Ishikawa (cell line): ENCODE data around the gene CATSPERB.

Experiments
- CEBPB ChIP-seq: IDR thresholded peaks from 2 replicates; pipeline ENCODE4 v1.6.1; 2012
- CREB1 ChIP-seq: IDR thresholded peaks from 2 replicates; pipeline ENCODE4 v1.6.1; 2012; ENCODE audit warnings: low read depth
- EGR1 ChIP-seq: IDR thresholded peaks from 2 replicates; pipeline ENCODE4 v1.6.1; 2012
- EP300 ChIP-seq: IDR thresholded peaks from 2 replicates; pipeline ENCODE4 v1.6.1; 2012; ENCODE audit warnings: borderline replicate concordance
- FOXM1 ChIP-seq: IDR thresholded peaks from 2 replicates; pipeline ENCODE4 v1.6.1; 2012; ENCODE audit warnings: low read depth, borderline replicate concordance
- MAX ChIP-seq: IDR thresholded peaks from 2 replicates; pipeline ENCODE4 v1.6.1; 2012
- NFIC ChIP-seq: IDR thresholded peaks from 2 replicates; pipeline ENCODE4 v1.6.1; 2012
- RAD21 ChIP-seq: IDR thresholded peaks from 2 replicates; pipeline ENCODE4 v1.6.1; 2012; ENCODE audit warnings: low read depth
- TAF1 ChIP-seq: IDR thresholded peaks from 2 replicates; pipeline ENCODE4 v1.6.1; 2012; ENCODE audit warnings: low read depth, mild to moderate bottlenecking
- TCF12 ChIP-seq: IDR thresholded peaks from 2 replicates; pipeline ENCODE4 v1.6.1; 2012; ENCODE audit warnings: low read depth
- TEAD4 ChIP-seq: IDR thresholded peaks from 2 replicates; pipeline ENCODE4 v1.6.1; 2012
- YY1 ChIP-seq: IDR thresholded peaks from 2 replicates; pipeline ENCODE4 v1.6.1; 2012; ENCODE audit warnings: low read depth
- ZBTB7A ChIP-seq: IDR thresholded peaks from 2 replicates; pipeline ENCODE4 v1.6.1; 2012; ENCODE audit warnings: low read depth
- TF ChIP-seq, protein P1 (sequence below): IDR thresholded peaks from 2 replicates; pipeline ENCODE4 v1.6.1; 2012; ENCODE audit warnings: low read depth, mild to moderate bottlenecking
- TF ChIP-seq, protein P2 (sequence below): IDR thresholded peaks from 2 replicates; pipeline ENCODE4 v1.6.1; 2012

Gene CATSPERB

DNA sequence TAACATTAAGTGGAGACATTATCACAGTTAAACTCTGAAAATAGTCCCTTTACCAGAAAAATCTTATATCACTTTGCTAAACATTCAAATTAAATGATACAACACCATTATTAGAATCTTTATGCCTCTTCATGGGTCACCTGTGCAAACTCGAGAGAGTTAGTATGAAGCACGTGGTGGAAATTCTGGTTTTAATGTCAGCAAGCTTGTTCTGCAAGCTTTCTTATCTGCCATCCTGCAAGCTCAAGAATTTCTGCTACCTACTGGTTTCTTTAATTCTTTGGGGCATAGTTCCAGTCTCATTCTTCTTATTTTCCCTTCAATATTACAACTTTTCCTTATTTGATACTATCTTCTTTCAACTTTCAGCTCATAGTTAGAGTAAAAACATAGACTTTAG, 868 bp downstream of the CATSPERB start:
- TF ChIP-seq ZBTB7A (no peak), TCF12 (no peak), CEBPB (no peak), MAX (no peak), FOXM1 (no peak), TEAD4 (no peak), YY1 (no peak), NFIC (no peak), CREB1 (no peak), TAF1 (no peak)
- TF ChIP-seq, protein P1, sequence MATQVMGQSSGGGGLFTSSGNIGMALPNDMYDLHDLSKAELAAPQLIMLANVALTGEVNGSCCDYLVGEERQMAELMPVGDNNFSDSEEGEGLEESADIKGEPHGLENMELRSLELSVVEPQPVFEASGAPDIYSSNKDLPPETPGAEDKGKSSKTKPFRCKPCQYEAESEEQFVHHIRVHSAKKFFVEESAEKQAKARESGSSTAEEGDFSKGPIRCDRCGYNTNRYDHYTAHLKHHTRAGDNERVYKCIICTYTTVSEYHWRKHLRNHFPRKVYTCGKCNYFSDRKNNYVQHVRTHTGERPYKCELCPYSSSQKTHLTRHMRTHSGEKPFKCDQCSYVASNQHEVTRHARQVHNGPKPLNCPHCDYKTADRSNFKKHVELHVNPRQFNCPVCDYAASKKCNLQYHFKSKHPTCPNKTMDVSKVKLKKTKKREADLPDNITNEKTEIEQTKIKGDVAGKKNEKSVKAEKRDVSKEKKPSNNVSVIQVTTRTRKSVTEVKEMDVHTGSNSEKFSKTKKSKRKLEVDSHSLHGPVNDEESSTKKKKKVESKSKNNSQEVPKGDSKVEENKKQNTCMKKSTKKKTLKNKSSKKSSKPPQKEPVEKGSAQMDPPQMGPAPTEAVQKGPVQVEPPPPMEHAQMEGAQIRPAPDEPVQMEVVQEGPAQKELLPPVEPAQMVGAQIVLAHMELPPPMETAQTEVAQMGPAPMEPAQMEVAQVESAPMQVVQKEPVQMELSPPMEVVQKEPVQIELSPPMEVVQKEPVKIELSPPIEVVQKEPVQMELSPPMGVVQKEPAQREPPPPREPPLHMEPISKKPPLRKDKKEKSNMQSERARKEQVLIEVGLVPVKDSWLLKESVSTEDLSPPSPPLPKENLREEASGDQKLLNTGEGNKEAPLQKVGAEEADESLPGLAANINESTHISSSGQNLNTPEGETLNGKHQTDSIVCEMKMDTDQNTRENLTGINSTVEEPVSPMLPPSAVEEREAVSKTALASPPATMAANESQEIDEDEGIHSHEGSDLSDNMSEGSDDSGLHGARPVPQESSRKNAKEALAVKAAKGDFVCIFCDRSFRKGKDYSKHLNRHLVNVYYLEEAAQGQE = no peak
- TF ChIP-seq, protein P2, sequence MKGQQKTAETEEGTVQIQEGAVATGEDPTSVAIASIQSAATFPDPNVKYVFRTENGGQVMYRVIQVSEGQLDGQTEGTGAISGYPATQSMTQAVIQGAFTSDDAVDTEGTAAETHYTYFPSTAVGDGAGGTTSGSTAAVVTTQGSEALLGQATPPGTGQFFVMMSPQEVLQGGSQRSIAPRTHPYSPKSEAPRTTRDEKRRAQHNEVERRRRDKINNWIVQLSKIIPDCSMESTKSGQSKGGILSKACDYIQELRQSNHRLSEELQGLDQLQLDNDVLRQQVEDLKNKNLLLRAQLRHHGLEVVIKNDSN = no peak

DNA sequence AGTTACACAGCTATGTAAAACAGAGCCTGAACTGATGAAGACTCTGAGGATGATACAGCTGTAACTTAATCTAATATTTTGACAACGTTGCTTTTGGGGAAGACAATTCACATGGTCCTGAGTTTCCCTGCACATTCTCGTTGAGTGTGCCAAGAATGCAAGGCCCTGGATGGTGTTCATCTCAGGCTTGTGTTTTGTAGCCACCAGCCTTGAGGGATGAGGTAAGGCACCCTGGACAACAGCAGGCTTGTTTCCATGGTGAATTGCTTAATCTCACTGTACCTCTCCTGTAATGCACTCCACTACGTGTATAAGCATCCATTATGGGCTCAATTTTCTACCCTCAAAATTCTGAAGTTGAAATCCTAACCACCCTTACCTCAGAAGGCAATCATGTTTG, 2.1 kb downstream of the CATSPERB start:
- TF ChIP-seq MAX (no peak), EP300 (no peak), NFIC (no peak), CREB1 (no peak), YY1 (no peak), FOXM1 (no peak), ZBTB7A (no peak), TEAD4 (no peak), RAD21 (no peak)
- TF ChIP-seq, protein P2 = no peak

- TF ChIP-seq RAD21 (no peak), TCF12 (no peak), YY1 (no peak), EGR1 (no peak), CEBPB (no peak), TAF1 (no peak), NFIC (no peak), EP300 (no peak), FOXM1 (no peak), ZBTB7A (no peak), CREB1 (no peak), TEAD4 (no peak)
- TF ChIP-seq, protein P1 = no peak
These were observed 3.2 kb downstream of the CATSPERB start for GRCh38 chr14:91728616-91729183.

DNA sequence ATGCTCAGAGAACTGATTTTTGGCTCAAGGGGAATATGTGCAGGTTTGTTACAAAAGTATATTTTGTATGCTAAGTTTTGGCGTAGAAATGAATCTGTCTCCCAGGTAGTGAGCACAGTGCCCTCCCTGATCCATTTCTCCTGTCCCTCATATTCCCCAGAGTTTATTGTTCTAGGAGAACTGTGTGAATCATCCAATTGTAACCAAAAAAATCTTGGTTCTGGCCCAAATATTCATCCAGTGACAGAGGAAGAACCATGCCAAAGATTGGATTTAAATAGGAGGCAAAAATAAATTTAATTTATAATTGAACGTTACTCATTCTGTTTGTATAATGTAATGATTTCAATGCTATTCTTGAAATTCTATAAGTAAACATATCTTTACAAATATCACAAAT, 4.8 kb downstream of the CATSPERB start:
- TF ChIP-seq TAF1 (no peak), YY1 (no peak), CEBPB (no peak), EP300 (no peak), TCF12 (no peak), TEAD4 (no peak), MAX (no peak), FOXM1 (no peak), NFIC (no peak), RAD21 (no peak), ZBTB7A (no peak), EGR1 (no peak), CREB1 (no peak)
- TF ChIP-seq, protein P1 = no peak
- TF ChIP-seq, protein P2 = no peak
